LNCAP (cell line): ENCODE data around the gene ADAM11.

Experiments
- TF ChIP-seq, protein P1 (sequence below): fragments of 450-650 bp; IDR thresholded peaks from 2 replicates; pipeline ENCODE4 v1.5.1; 2017; ENCODE audit warnings: mild to moderate bottlenecking

Gene ADAM11

DNA sequence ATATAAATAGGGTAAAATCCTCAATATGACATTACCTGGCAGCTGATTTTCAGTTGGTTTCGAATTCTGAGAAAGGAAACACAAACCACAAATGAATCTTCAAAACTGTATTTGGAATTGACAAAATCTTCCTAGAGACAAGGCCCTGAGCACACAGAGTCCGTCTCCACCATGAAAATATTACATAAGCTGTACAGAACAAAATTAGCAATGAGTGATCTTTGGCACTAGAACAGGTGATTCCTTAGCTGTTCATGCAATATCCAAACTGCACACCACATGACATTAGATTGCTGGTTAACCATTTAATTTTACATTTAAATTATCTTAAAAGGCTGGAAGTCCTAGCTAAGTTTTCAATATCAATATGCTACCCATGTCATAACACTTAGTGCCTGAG is 39.6 kb downstream of the ADAM11 start:
- TF ChIP-seq, protein P1, sequence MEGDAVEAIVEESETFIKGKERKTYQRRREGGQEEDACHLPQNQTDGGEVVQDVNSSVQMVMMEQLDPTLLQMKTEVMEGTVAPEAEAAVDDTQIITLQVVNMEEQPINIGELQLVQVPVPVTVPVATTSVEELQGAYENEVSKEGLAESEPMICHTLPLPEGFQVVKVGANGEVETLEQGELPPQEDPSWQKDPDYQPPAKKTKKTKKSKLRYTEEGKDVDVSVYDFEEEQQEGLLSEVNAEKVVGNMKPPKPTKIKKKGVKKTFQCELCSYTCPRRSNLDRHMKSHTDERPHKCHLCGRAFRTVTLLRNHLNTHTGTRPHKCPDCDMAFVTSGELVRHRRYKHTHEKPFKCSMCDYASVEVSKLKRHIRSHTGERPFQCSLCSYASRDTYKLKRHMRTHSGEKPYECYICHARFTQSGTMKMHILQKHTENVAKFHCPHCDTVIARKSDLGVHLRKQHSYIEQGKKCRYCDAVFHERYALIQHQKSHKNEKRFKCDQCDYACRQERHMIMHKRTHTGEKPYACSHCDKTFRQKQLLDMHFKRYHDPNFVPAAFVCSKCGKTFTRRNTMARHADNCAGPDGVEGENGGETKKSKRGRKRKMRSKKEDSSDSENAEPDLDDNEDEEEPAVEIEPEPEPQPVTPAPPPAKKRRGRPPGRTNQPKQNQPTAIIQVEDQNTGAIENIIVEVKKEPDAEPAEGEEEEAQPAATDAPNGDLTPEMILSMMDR = no peak

GRCh38 chr17:44801880-44802279 is 43.1 kb downstream of the ADAM11 start:
- TF ChIP-seq, protein P1 = no peak

DNA sequence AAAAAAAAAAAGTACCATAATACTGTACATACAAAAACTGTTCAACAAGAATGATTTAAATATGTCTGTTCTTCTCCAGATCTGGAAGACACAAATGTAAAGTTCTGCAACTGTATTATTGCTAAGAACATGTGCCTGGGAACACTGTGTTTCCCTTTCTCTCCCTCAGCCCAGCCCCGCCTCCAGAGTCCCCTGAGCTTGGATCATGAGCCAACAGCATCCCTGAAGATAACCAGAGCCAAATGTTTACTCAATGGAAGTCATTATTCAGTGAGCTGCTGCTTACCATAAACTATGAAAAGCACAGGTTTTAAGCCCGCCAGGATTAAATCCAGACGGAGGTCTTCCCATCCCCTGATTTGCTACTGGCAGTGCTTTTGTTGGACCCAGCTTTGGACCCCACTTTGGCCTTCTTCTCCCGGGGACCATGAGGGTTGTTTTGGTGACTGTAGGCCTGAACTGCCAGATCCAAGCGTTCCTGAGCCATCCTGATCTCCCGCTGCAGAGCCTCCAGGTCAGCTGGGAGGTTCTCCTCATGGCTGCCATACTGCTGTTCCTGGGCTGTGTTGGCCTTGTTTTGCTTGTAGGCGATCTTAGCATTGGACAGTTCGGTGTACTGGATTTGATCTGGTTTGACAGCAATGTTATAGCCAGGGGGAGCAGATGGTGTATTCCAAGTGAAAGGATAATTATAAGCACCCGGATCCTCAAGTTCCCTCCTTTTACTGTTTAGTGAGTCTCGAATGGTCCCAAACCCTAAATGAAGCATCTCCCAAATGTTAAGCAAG is 45.7 kb downstream of the ADAM11 start:
- TF ChIP-seq, protein P1 = no peak

- TF ChIP-seq, protein P1 = no peak
Observed at GRCh38 chr17:44807093-44807816, 48.5 kb downstream of the ADAM11 start.

GRCh38 chr17:44807817-44808155 is 49.0 kb downstream of the ADAM11 start:
- TF ChIP-seq, protein P1 = no peak

GRCh38 chr17:44808156-44808555 is 49.4 kb downstream of the ADAM11 start:
- TF ChIP-seq, protein P1 = no peak

DNA sequence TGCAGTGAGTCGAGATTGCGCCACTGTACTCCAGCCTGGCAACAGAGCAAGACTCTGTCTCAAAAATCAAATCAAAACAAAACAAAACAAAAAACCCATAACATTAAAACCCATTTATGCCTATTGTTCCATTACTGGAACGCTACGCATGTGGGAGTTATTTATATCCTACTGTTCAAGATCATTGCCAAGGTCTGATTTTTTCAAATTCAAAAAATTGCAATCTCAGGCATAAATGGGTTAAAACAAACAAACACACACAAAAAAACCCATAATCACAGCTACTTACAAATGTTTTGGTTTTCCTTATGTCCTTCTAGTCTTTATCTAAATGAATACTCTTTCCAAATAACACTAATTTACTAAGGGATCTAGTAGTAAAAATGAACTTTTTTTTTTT is 53.5 kb downstream of the ADAM11 start:
- TF ChIP-seq, protein P1 = no peak
